H9 (cell line): ENCODE results near the gene POR. TPM values are rescaled to one million over a fixed set of nuclear protein-coding genes. Genes with fewer than 3 reads are reported as not detected.

Source experiments
- DNase-seq: peaks from one replicate; pipeline ENCODE4 v3.0.0-alpha.2; 2017
- H2AFZ ChIP-seq: one replicate; pipeline ENCODE4 v1.6.1; 2013; ENCODE audit warnings: mild to moderate bottlenecking, low read length, control low read depth, moderate library complexity
- H2AK5ac ChIP-seq: 2 replicates; pipeline ENCODE4 v1.6.1; 2013; ENCODE audit warnings: low read length, control low read depth, mixed read lengths; ENCODE audit not compliant: insufficient read length
- H2BK120ac ChIP-seq: one replicate; pipeline ENCODE4 v1.6.1; 2013; ENCODE audit warnings: low read depth, mild to moderate bottlenecking, low read length, control low read depth, inconsistent platforms; ENCODE audit not compliant: poor library complexity, severe bottlenecking
- H2BK12ac ChIP-seq: 2 replicates; pipeline ENCODE4 v1.6.1; 2013; ENCODE audit warnings: low read length, control low read depth, mixed read lengths, low read depth; ENCODE audit not compliant: insufficient read length
- H2BK15ac ChIP-seq: 2 replicates; pipeline ENCODE4 v1.6.1; 2013; ENCODE audit warnings: low read depth, low read length, control low read depth
- H2BK20ac ChIP-seq: one replicate; pipeline ENCODE4 v1.6.1; 2013; ENCODE audit warnings: low read depth, mild to moderate bottlenecking, low read length, control low read depth, inconsistent platforms; ENCODE audit not compliant: poor library complexity, severe bottlenecking
- H2BK5ac ChIP-seq: 2 replicates; pipeline ENCODE4 v1.6.1; 2013; ENCODE audit warnings: low read length, control low read depth, mixed read lengths; ENCODE audit not compliant: insufficient read length
- H3K14ac ChIP-seq: 2 replicates; pipeline ENCODE4 v1.6.1; 2013; ENCODE audit warnings: low read length, control low read depth; ENCODE audit not compliant: insufficient read depth
- H3K18ac ChIP-seq: 2 replicates; pipeline ENCODE4 v1.6.1; 2013; ENCODE audit warnings: low read depth, mild to moderate bottlenecking, mixed read lengths, low read length, control low read depth; ENCODE audit not compliant: insufficient read length
- H3K23ac ChIP-seq: 2 replicates; pipeline ENCODE4 v1.6.1; 2013; ENCODE audit warnings: low read length, control low read depth, mixed read lengths, low read depth; ENCODE audit not compliant: insufficient read length
- H3K23me2 ChIP-seq: 2 replicates; pipeline ENCODE4 v1.6.1; 2013; ENCODE audit warnings: low read depth, mild to moderate bottlenecking, mixed read lengths, low read length, control low read depth; ENCODE audit not compliant: insufficient read length, poor library complexity, severe bottlenecking
- H3K27ac ChIP-seq: 2 replicates; pipeline ENCODE4 v1.5.1; 2013; ENCODE audit warnings: low read length, control low read depth, mixed read lengths, low read depth; ENCODE audit not compliant: insufficient read length
- H3K27me3 ChIP-seq: 2 replicates; pipeline ENCODE4 v1.6.1; 2013; ENCODE audit warnings: low read length, control low read depth, inconsistent platforms; ENCODE audit not compliant: insufficient read depth
- H3K4ac ChIP-seq: 2 replicates; pipeline ENCODE4 v1.6.1; 2013; ENCODE audit warnings: low read depth, mild to moderate bottlenecking, control low read depth, inconsistent platforms, low read length, moderate library complexity
- H3K4me1 ChIP-seq: 2 replicates; pipeline ENCODE4 v1.6.1; 2013; ENCODE audit warnings: low read length, control low read depth, inconsistent platforms; ENCODE audit not compliant: insufficient read depth
- H3K4me2 ChIP-seq: 2 replicates; pipeline ENCODE4 v1.6.1; 2013; ENCODE audit warnings: low read length, control low read depth, mixed read lengths; ENCODE audit not compliant: insufficient read length, insufficient read depth
- H3K56ac ChIP-seq: 2 replicates; pipeline ENCODE4 v1.6.1; 2013; ENCODE audit warnings: low read depth, mild to moderate bottlenecking, mixed read lengths, low read length, control low read depth; ENCODE audit not compliant: insufficient read length
- H3K79me1 ChIP-seq: 2 replicates; pipeline ENCODE4 v1.6.1; 2013; ENCODE audit warnings: low read depth, mild to moderate bottlenecking, moderate library complexity, low read length, control low read depth, inconsistent platforms; ENCODE audit not compliant: insufficient read depth, poor library complexity, severe bottlenecking
- H3K79me2 ChIP-seq: 2 replicates; pipeline ENCODE4 v1.6.1; 2013; ENCODE audit warnings: low read length, control low read depth, inconsistent platforms; ENCODE audit not compliant: insufficient read depth
- H3K9ac ChIP-seq: 2 replicates; pipeline ENCODE4 v1.6.1; 2013; ENCODE audit warnings: low read length, control low read depth, mixed read lengths; ENCODE audit not compliant: insufficient read length; ENCODE audit errors: extremely low read depth
- H3K9me3 ChIP-seq: one replicate; pipeline ENCODE4 v1.6.1; 2013; ENCODE audit warnings: low read depth, low read length, inconsistent platforms; ENCODE audit not compliant: control insufficient read depth
- H3T11ph ChIP-seq: one replicate; pipeline ENCODE4 v1.6.1; 2013; ENCODE audit warnings: mild to moderate bottlenecking, low read length, control low read depth, inconsistent platforms
- H4K20me1 ChIP-seq: one replicate; pipeline ENCODE4 v1.6.1; 2013; ENCODE audit not compliant: control insufficient read depth, insufficient read length, insufficient read depth
- H4K5ac ChIP-seq: 2 replicates; pipeline ENCODE4 v1.6.1; 2013; ENCODE audit warnings: low read depth, mild to moderate bottlenecking, mixed read lengths, low read length, control low read depth; ENCODE audit not compliant: insufficient read length
- H4K8ac ChIP-seq: replicated peaks from 2 replicates; pipeline ENCODE4 v1.6.1; 2013; ENCODE audit warnings: low read length, control low read depth, mixed read lengths, low read depth; ENCODE audit not compliant: insufficient read length
- H4K91ac ChIP-seq: 2 replicates; pipeline ENCODE4 v1.6.1; 2013; ENCODE audit warnings: low read depth, mild to moderate bottlenecking, moderate library complexity, mixed read lengths, low read length, control low read depth; ENCODE audit not compliant: insufficient read length
- H3K27ac Mint-ChIP-seq, 3 experiments: 2 replicates in 2 of 3; 3 replicates in 1 of 3; pipeline ENCODE4 v1.8.0; 2020 to 2021; ENCODE audit warnings: mixed read lengths in 3 of 3, mild to moderate bottlenecking in 1 of 3, moderate library complexity in 1 of 3
- H3K27me3 Mint-ChIP-seq: 2 replicates; pipeline ENCODE4 v1.8.0; 2021; ENCODE audit warnings: low read depth, mild to moderate bottlenecking, moderate library complexity, mixed read lengths
- H3K36me3 Mint-ChIP-seq, 3 experiments: 2 replicates in 2 of 3; 3 replicates in 1 of 3; pipeline ENCODE4 v1.8.0; 2020 to 2021; ENCODE audit warnings: low read depth in 3 of 3, mixed read lengths in 3 of 3; ENCODE audit not compliant: insufficient read depth in 1 of 3
- H3K4me1 Mint-ChIP-seq, 2 experiments: 2 replicates each; pipeline ENCODE4 v1.8.0; 2020; ENCODE audit warnings: mixed read lengths in 2 of 2
- H3K4me3 Mint-ChIP-seq, 2 experiments: 2 replicates in 1 of 2; 3 replicates in 1 of 2; pipeline ENCODE4 v1.8.0; 2020 to 2021; ENCODE audit warnings: mild to moderate bottlenecking in 2 of 2, mixed read lengths in 2 of 2, moderate library complexity in 1 of 2
- H3K9me3 Mint-ChIP-seq, 2 experiments: 2 replicates in 1 of 2; 3 replicates in 1 of 2; pipeline ENCODE4 v1.8.0; 2020; ENCODE audit warnings: mild to moderate bottlenecking in 2 of 2, mixed read lengths in 2 of 2, moderate library complexity in 1 of 2
- WGBS: extraction: QIAGEN DNeasy Blood & Tissue Kit; methylation state at CpG from one replicate; pipeline ENCODE4 v1.1.7; 2013; ENCODE audit warnings: missing lambda C conversion rate, low lambda C conversion rate, mixed read lengths; ENCODE audit not compliant: insufficient read length; ENCODE audit errors: extremely low coverage; 5-methylcytosine and 5-hydroxymethylcytosine counted together
- total RNA-seq: library from RNA; stranded (reverse); gene quantifications from 2 replicates; pipeline ENCODE4 v1.2.1, GENCODE V29; 2021
- TF ChIP-seq, protein P1 (sequence below): fragments of 200-600 bp; sonication (generic); conservative IDR thresholded peaks from 3 replicates; pipeline ENCODE4 v1.8.0; 2021; ENCODE audit warnings: antibody characterized with exemption, mild to moderate bottlenecking

POR gene
- total RNA-seq, 1 experiment from 2014 or later = 128 TPM

DNA sequence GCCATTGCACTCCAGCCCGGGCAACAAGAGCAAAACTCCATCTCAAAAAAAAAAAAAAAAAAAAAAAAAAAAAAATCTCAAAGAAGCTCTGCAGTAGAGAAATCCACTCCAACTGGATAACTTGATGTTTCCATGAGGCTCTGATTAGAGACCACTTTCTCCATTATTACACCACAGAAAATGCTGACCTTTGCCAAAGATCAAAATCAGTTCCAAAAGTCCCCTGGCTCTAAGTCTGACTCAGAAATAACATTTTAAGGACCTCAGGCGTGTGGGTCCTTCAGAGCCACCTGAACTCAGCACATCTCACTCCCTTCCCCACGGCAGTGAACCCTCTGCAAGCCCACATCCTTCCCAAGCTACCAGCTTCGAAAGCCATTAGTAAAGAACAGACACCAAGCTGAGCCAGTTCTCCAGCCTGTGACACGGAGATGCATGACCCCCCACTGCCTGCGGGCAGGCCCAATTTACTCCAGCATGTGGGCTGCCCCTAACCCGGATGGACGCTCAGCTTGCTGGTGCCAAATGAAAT, 93.3 kb downstream of the POR start:
- no peak overlapping the region for H4K91ac ChIP-seq
- H2AK5ac ChIP-seq = no peak overlapping the region
- no peak for DNase-seq
- H3K18ac ChIP-seq = no peak overlapping the region
- no CpG with 5 or more reads among the region's 8 CpGs for WGBS
- H3K4me1 Mint-ChIP-seq = 0 out of 4 replicates have a peak, but pooled peaks cover 0 to 2% of the 10 kb centered on the region in 2 experiments
- no peak overlapping the region for H3K4me3 Mint-ChIP-seq
- no peak overlapping the region for H4K8ac ChIP-seq
- no peaks in the 10 kb centered on the region for H3K79me1 ChIP-seq
- no peak overlapping the region for H3K4me2 ChIP-seq
- H4K5ac ChIP-seq = no peak overlapping the region
- H3K56ac ChIP-seq = no peak overlapping the region
- H3K23ac ChIP-seq = no peak overlapping the region
- H2BK15ac ChIP-seq = no peak overlapping the region
- no peaks in the 10 kb centered on the region for H3K27me3 ChIP-seq
- no peaks in the 10 kb centered on the region for H3K27me3 Mint-ChIP-seq
- H3T11ph ChIP-seq = no peak overlapping the region
- no peaks in the 10 kb centered on the region for H3K9me3 Mint-ChIP-seq
- no peak overlapping the region for H3K9ac ChIP-seq
- H3K23me2 ChIP-seq = no peaks in the 10 kb centered on the region
- no peak overlapping the region for H2BK120ac ChIP-seq
- no peaks in the 10 kb centered on the region for H3K79me2 ChIP-seq
- no peak overlapping the region for H3K14ac ChIP-seq
- peaks cover 9 to 14% (median 13%) of the 10 kb centered on the region in 3 experiments; a peak in 6 of 7 replicates for H3K36me3 Mint-ChIP-seq
- no peaks in the 10 kb centered on the region for H4K20me1 ChIP-seq
- TF ChIP-seq, protein P1, sequence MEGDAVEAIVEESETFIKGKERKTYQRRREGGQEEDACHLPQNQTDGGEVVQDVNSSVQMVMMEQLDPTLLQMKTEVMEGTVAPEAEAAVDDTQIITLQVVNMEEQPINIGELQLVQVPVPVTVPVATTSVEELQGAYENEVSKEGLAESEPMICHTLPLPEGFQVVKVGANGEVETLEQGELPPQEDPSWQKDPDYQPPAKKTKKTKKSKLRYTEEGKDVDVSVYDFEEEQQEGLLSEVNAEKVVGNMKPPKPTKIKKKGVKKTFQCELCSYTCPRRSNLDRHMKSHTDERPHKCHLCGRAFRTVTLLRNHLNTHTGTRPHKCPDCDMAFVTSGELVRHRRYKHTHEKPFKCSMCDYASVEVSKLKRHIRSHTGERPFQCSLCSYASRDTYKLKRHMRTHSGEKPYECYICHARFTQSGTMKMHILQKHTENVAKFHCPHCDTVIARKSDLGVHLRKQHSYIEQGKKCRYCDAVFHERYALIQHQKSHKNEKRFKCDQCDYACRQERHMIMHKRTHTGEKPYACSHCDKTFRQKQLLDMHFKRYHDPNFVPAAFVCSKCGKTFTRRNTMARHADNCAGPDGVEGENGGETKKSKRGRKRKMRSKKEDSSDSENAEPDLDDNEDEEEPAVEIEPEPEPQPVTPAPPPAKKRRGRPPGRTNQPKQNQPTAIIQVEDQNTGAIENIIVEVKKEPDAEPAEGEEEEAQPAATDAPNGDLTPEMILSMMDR = no peak
- no peak overlapping the region for H2BK5ac ChIP-seq
- H2AFZ ChIP-seq = no peak overlapping the region
- H2BK12ac ChIP-seq = no peak overlapping the region
- peak overlapping the region in 2 of 3 experiments; percentile 54 to 69; a peak in 4 of 7 replicates for H3K27ac Mint-ChIP-seq
- no peak overlapping the region for H2BK20ac ChIP-seq
- no peaks in the 10 kb centered on the region for H3K4me1 ChIP-seq
- H3K9me3 ChIP-seq = no peaks in the 10 kb centered on the region
- H3K27ac ChIP-seq = no peak overlapping the region
- H3K4ac ChIP-seq = no peak overlapping the region
